Measurements from ENCODE around the gene MCUR1. TPM values are rescaled to one million over a fixed set of nuclear protein-coding genes. Genes with fewer than 3 reads are reported as not detected.
"Not testable (repeated sequence)": the region's sequence is repeated elsewhere in the genome, so short reads cannot be mapped to it uniquely, and the experiment has no call there.

Gene MCUR1
- total and polyA plus RNA-seq, 2 donors (not counting 1 experiment from before 2014, with no cell fraction given) = 6.3 to 12.4 TPM

DNA sequence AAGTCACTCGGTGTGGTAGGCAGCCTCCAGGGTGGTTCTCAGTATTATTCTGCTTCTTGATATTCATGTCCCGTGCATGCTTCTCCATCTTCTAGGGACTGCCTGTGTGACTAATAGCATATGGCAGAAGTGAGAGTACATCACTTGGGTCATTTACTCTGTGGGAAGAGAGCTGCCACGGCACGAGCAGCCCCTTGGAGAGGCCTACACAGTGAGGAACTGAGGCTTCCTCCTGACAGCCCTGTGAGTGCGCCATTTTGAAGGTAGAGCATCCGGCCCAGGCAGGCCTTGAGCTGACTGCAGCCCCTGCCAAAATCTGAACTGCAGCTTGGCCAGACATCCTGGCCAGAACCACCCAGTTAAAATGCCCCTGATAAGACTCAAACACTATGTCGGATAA is 17.3 kb upstream of the MCUR1 start:
- TF ChIP-seq, protein P1, sequence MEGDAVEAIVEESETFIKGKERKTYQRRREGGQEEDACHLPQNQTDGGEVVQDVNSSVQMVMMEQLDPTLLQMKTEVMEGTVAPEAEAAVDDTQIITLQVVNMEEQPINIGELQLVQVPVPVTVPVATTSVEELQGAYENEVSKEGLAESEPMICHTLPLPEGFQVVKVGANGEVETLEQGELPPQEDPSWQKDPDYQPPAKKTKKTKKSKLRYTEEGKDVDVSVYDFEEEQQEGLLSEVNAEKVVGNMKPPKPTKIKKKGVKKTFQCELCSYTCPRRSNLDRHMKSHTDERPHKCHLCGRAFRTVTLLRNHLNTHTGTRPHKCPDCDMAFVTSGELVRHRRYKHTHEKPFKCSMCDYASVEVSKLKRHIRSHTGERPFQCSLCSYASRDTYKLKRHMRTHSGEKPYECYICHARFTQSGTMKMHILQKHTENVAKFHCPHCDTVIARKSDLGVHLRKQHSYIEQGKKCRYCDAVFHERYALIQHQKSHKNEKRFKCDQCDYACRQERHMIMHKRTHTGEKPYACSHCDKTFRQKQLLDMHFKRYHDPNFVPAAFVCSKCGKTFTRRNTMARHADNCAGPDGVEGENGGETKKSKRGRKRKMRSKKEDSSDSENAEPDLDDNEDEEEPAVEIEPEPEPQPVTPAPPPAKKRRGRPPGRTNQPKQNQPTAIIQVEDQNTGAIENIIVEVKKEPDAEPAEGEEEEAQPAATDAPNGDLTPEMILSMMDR (conservative IDR thresholded peaks at IDR 0.05 in 1 of 2, IDR thresholded peaks at IDR 0.05 in 1 of 2; ENCODE audit: low read depth in 1 of 2, low read length in 2 of 2) = no peak
- no peak for TF ChIP-seq EZH2 (IDR thresholded peaks at IDR 0.05; ENCODE audit: low read length, missing control alignments)
- Histone ChIP-seq H3K36me3 (ENCODE audit: control insufficient read depth, insufficient read depth, low read length) (no peaks in the 10 kb centered on the region), H3K4me2 (ENCODE audit: extremely low read depth, insufficient read depth, low read length) (no peak overlapping the region)

GRCh38 chr6:13830803-13831202 is 16.4 kb upstream of the MCUR1 start:
- Histone ChIP-seq H3K9ac (ENCODE audit: insufficient read depth, low read length) (no peak overlapping the region), H4K20me1 (ENCODE audit: control insufficient read depth, extremely low read depth, insufficient read depth, low read length) (no peaks in the 10 kb centered on the region), H3K4me3 (replicated peaks in 1 of 4; ENCODE audit: control extremely low read depth in 1 of 4, insufficient read depth in 1 of 4, low read depth in 3 of 4, low read length in 4 of 4) (no peak overlapping the region), H3K36me3 (ENCODE audit: control insufficient read depth, insufficient read depth, low read length) (no peaks in the 10 kb centered on the region), H2AFZ (ENCODE audit: low read length) (no peak overlapping the region), H3K79me2 (ENCODE audit: control insufficient read depth, insufficient read depth, low read length) (no peaks in the 10 kb centered on the region), H3K4me2 (ENCODE audit: extremely low read depth, insufficient read depth, low read length) (no peak overlapping the region), H3K27ac (ENCODE audit: insufficient read depth, low read length) (no peak overlapping the region), H3K27me3 (ENCODE audit: control insufficient read depth, insufficient read depth, low read length) (no peaks in the 10 kb centered on the region), H3K9me3 (ENCODE audit: control insufficient read depth, insufficient read depth, low read depth, low read length) (no peaks in the 10 kb centered on the region), H3K4me1 (ENCODE audit: control insufficient read depth, extremely low read depth, insufficient read depth, low read length) (no peaks in the 10 kb centered on the region)
- TF ChIP-seq, protein P1 (conservative IDR thresholded peaks at IDR 0.05 in 1 of 2, IDR thresholded peaks at IDR 0.05 in 1 of 2; ENCODE audit: low read depth in 1 of 2, low read length in 2 of 2) = no peak
- no peak for TF ChIP-seq EZH2 (IDR thresholded peaks at IDR 0.05; ENCODE audit: low read length, missing control alignments)
- DNase-seq (ENCODE audit: low read depth in 2 of 2) = no peak

More for the DNA sequence above, 17.3 kb upstream of the MCUR1 start:
- Histone ChIP-seq H3K4me1 (ENCODE audit: control insufficient read depth, extremely low read depth, insufficient read depth, low read length) (no peaks in the 10 kb centered on the region), H3K4me3 (replicated peaks in 1 of 4; ENCODE audit: control extremely low read depth in 1 of 4, insufficient read depth in 1 of 4, low read depth in 3 of 4, low read length in 4 of 4) (no peak overlapping the region), H3K9me3 (ENCODE audit: control insufficient read depth, insufficient read depth, low read depth, low read length) (no peaks in the 10 kb centered on the region), H3K27ac (ENCODE audit: insufficient read depth, low read length) (no peak overlapping the region), H3K79me2 (ENCODE audit: control insufficient read depth, insufficient read depth, low read length) (no peaks in the 10 kb centered on the region), H4K20me1 (ENCODE audit: control insufficient read depth, extremely low read depth, insufficient read depth, low read length) (no peaks in the 10 kb centered on the region), H3K9ac (ENCODE audit: insufficient read depth, low read length) (no peak overlapping the region), H3K27me3 (ENCODE audit: control insufficient read depth, insufficient read depth, low read length) (no peaks in the 10 kb centered on the region), H2AFZ (ENCODE audit: low read length) (no peak overlapping the region)
- DNase-seq (ENCODE audit: low read depth in 2 of 2) = no peak

DNA sequence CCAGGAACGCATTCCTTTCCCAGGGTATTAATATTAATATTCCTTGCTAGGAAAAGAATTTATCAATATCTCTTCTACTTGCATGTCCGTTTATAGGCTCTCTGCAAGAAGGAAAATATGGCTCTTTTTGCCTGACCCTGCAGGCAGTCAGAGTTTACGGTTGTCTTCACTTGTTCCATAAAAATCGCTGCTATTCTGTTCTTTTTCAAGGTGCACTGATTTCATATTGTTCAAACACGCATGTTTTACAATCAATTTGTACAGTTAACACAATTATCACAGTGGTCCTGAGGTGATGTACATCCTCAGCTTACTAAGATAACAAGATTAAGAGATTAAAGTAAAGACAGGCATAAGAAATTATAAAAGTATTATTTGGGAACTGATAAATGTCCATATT is 15.1 kb upstream of the MCUR1 start:
- H3K9me3 ChIP-seq (ENCODE audit: control insufficient read depth, insufficient read depth, low read depth, low read length); H3K36me3 ChIP-seq (ENCODE audit: control insufficient read depth, insufficient read depth, low read length); H4K20me1 ChIP-seq (ENCODE audit: control insufficient read depth, extremely low read depth, insufficient read depth, low read length); H3K79me2 ChIP-seq (ENCODE audit: control insufficient read depth, insufficient read depth, low read length); H3K9ac ChIP-seq (ENCODE audit: insufficient read depth, low read length); H3K4me1 ChIP-seq (ENCODE audit: control insufficient read depth, extremely low read depth, insufficient read depth, low read length); H3K4me2 ChIP-seq (ENCODE audit: extremely low read depth, insufficient read depth, low read length); H3K4me3 ChIP-seq (replicated peaks in 1 of 4; ENCODE audit: control extremely low read depth in 1 of 4, insufficient read depth in 1 of 4, low read depth in 3 of 4, low read length in 4 of 4); H3K27ac ChIP-seq (ENCODE audit: insufficient read depth, low read length); H2AFZ ChIP-seq (ENCODE audit: low read length); H3K27me3 ChIP-seq (ENCODE audit: control insufficient read depth, insufficient read depth, low read length); DNase-seq (ENCODE audit: low read depth in 2 of 2): not testable (repeated sequence)

- not testable (repeated sequence) for H2AFZ ChIP-seq (ENCODE audit: low read length); H3K4me3 ChIP-seq (replicated peaks in 1 of 4; ENCODE audit: control extremely low read depth in 1 of 4, insufficient read depth in 1 of 4, low read depth in 3 of 4, low read length in 4 of 4); DNase-seq (ENCODE audit: low read depth in 2 of 2); H3K9me3 ChIP-seq (ENCODE audit: control insufficient read depth, insufficient read depth, low read depth, low read length); H4K20me1 ChIP-seq (ENCODE audit: control insufficient read depth, extremely low read depth, insufficient read depth, low read length); H3K79me2 ChIP-seq (ENCODE audit: control insufficient read depth, insufficient read depth, low read length); H3K9ac ChIP-seq (ENCODE audit: insufficient read depth, low read length); H3K36me3 ChIP-seq (ENCODE audit: control insufficient read depth, insufficient read depth, low read length); H3K4me1 ChIP-seq (ENCODE audit: control insufficient read depth, extremely low read depth, insufficient read depth, low read length); H3K27me3 ChIP-seq (ENCODE audit: control insufficient read depth, insufficient read depth, low read length); H3K4me2 ChIP-seq (ENCODE audit: extremely low read depth, insufficient read depth, low read length); H3K27ac ChIP-seq (ENCODE audit: insufficient read depth, low read length)
Measured at GRCh38 chr6:13828656-13829301, 14.4 kb upstream of the MCUR1 start.

Data from fibroblast of lung (primary cell).